ENCODE measurements around the gene ESRRG.
A peak's percentile ranks its signal among the peaks of the same experiment; 100 is the strongest.

ESRRG gene

DNA sequence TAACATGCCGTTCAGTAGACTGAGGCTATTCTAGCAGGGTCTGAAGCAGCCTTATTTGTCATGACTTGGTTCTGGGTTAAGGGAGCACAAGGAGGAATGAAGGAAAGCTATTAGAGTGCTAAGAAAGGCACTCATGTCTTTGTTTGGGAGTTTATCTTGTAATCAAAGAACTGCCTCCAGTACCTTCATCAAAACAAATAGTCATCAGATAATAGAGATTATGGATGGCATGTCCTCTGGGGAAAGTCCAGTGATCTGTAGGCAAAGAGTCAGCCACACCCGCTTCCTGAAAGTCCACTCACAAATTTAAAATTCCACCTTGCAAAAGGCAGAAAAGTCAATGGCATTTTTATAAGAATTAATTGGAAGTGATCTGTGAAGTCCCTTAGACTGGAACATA lies 56.8 kb downstream of the ESRRG start:
- H3K4me3 ChIP-seq (ENCODE audit: control insufficient read depth, low read depth, low read length): no peak overlapping the region
- DNase-seq (ENCODE audit: low read depth): no peak
- TF ChIP-seq, protein P1, sequence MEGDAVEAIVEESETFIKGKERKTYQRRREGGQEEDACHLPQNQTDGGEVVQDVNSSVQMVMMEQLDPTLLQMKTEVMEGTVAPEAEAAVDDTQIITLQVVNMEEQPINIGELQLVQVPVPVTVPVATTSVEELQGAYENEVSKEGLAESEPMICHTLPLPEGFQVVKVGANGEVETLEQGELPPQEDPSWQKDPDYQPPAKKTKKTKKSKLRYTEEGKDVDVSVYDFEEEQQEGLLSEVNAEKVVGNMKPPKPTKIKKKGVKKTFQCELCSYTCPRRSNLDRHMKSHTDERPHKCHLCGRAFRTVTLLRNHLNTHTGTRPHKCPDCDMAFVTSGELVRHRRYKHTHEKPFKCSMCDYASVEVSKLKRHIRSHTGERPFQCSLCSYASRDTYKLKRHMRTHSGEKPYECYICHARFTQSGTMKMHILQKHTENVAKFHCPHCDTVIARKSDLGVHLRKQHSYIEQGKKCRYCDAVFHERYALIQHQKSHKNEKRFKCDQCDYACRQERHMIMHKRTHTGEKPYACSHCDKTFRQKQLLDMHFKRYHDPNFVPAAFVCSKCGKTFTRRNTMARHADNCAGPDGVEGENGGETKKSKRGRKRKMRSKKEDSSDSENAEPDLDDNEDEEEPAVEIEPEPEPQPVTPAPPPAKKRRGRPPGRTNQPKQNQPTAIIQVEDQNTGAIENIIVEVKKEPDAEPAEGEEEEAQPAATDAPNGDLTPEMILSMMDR (conservative IDR thresholded peaks at IDR 0.05; ENCODE audit: control insufficient read depth, insufficient read depth, low read depth, low read length): no peak

DNA sequence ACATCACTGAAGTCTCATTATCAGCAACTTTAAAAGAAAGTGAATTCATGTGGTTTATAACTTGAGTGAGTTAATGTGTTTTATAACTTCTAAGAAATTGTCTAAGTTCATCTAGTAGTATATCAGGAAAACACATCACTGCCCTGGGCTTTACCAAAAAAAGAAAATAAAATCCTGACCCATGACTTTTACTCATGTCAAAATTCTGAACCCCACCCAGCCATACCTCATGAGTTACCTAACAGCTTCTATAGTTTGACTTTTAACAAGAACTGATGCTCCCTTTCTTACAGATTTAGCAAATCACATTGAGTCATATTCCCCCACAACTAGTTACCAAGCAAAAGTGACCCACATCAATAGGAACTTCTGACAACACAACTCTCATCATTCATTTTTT lies 57.4 kb downstream of the ESRRG start:
- TF ChIP-seq, protein P1 (conservative IDR thresholded peaks at IDR 0.05; ENCODE audit: control insufficient read depth, insufficient read depth, low read depth, low read length): no peak
- DNase-seq (ENCODE audit: low read depth): no peak
- no peak overlapping the region for H3K4me3 ChIP-seq (ENCODE audit: control insufficient read depth, low read depth, low read length)

DNA sequence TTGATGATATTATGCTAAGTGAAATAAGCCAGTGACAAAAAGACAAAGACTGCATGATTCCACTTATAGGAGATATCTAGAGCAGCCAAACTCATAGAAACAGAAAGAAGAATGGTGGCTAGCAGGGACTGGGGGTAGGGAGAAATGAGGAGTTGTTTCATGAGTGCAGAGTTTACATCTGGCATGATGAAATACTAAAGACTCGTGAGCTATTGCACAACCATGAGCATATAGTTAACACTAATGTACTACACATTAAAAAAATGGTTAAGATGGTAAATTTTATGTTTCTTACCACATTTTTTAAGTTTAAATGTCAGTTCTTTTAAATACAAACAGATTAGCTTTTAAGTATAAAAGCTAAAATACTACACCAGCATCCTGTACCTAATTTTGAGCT lies 57.8 kb downstream of the ESRRG start:
- DNase-seq (ENCODE audit: low read depth): peak; percentile 30
- H3K4me3 ChIP-seq (ENCODE audit: control insufficient read depth, low read depth, low read length): no peak overlapping the region
- TF ChIP-seq, protein P1 (conservative IDR thresholded peaks at IDR 0.05; ENCODE audit: control insufficient read depth, insufficient read depth, low read depth, low read length): no peak

DNA sequence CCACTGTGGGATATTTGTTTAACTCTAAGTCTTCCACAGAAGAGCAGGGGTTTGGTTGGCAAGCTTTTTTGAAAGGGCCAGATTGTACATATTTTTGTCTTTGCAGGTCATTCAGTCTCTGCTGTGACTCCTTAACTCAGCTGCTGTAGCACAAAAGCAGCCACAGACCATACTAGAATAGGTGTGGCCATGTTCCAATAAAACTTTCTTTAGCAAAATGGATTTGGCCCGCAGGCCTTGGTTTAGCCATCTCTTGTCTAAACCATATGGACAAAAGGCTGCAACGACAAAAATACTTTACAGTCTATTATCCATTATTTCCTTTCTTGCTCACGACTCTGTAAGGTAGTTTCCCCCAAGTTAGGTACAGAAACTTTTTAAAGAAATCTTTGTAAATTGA lies 60.5 kb downstream of the ESRRG start:
- H3K4me3 ChIP-seq (ENCODE audit: control insufficient read depth, low read depth, low read length): no peak overlapping the region
- DNase-seq (ENCODE audit: low read depth): no peak
- TF ChIP-seq, protein P1 (conservative IDR thresholded peaks at IDR 0.05; ENCODE audit: control insufficient read depth, insufficient read depth, low read depth, low read length): no peak

DNA sequence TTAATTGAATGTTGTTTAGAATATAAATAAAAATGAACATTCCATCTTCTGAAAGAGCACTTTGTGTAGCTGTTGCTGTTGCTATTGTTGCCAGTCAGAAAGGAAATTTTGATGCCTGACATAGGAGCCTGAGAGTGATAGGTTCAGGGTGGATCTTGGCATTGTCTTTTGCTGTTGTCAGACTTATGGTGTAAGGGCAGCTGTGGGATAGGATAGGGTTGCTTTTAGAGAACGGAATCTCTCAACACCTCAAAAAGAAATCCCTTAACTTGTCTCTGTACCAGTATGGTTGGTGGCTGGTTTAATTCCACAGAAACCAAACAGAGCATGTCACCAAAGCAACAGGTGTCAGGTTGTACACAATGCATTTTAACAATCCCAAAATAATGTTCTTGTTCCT lies 62.7 kb downstream of the ESRRG start:
- DNase-seq (ENCODE audit: low read depth): no peak
- TF ChIP-seq, protein P1 (conservative IDR thresholded peaks at IDR 0.05; ENCODE audit: control insufficient read depth, insufficient read depth, low read depth, low read length): no peak
- no peak overlapping the region for H3K4me3 ChIP-seq (ENCODE audit: control insufficient read depth, low read depth, low read length)

DNA sequence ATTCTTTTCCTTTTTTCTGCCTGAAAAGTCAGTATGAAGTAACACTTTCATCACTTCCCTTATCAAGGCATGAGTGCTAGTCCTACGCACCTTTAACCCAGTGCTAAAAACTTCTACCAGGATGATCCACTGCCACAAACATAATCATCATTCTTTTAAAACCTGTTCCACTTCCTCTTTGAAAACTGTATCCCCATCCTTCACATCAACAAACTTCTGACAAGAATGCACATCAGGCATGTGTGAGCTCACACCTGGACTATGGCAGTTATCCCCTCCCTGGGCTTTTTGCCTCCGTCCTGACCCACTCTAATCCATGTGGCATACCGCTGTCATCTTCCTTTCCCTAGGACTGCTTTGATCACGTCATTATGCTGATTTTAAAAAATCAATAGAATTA lies 70.2 kb downstream of the ESRRG start:
- no peak overlapping the region for H3K4me3 ChIP-seq (ENCODE audit: control insufficient read depth, low read depth, low read length)
- TF ChIP-seq, protein P1 (conservative IDR thresholded peaks at IDR 0.05; ENCODE audit: control insufficient read depth, insufficient read depth, low read depth, low read length): no peak
- no peak for DNase-seq (ENCODE audit: low read depth)

DNA sequence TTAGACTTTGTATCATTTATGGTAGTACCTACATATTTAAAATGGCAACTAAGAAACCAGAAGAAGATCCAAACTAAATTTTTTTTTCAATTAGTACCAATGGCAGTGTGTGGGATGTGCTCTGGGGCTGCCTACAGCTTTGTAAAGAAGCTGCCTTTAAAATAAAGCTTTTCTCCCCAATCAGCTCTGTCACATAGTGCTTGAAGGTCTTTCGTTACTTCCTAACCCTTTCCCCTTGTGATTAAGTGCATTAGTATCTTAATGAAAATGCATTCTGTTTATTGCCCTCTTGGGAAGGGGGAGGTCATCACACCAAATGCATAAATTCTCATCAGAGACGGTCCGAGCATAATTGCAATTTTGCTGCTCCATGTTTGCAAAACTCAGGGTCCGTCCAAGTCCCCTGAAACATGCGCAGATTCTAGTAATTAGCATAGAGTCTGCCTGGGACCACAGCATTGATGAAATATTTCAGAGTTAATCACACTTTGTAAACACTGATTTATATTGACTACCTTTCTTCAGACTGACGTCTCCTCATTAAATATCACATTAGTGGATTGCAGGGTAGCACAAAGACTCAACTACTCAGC lies 71.3 kb downstream of the ESRRG start:
- no peak for DNase-seq (ENCODE audit: low read depth)
- TF ChIP-seq, protein P1 (conservative IDR thresholded peaks at IDR 0.05; ENCODE audit: control insufficient read depth, insufficient read depth, low read depth, low read length): no peak
- H3K4me3 ChIP-seq (ENCODE audit: control insufficient read depth, low read depth, low read length): no peak overlapping the region
